ENCODE data around the gene NF2. TPM values are rescaled to one million over a fixed set of nuclear protein-coding genes. Genes with fewer than 3 reads are reported as not detected.
"Not testable (repeated sequence)": the region's sequence is repeated elsewhere in the genome, so short reads cannot be mapped to it uniquely, and the experiment has no call there.

NF2 gene
- 38.5 TPM for total RNA-seq
- long read RNA-seq, full-length matches to known transcripts = 26 of 49 reads
- long read RNA-seq, partial matches to known transcripts = 3 of 49 reads
- long read RNA-seq, other reads (novel, unspliced or antisense) = 20 of 49 reads

DNA sequence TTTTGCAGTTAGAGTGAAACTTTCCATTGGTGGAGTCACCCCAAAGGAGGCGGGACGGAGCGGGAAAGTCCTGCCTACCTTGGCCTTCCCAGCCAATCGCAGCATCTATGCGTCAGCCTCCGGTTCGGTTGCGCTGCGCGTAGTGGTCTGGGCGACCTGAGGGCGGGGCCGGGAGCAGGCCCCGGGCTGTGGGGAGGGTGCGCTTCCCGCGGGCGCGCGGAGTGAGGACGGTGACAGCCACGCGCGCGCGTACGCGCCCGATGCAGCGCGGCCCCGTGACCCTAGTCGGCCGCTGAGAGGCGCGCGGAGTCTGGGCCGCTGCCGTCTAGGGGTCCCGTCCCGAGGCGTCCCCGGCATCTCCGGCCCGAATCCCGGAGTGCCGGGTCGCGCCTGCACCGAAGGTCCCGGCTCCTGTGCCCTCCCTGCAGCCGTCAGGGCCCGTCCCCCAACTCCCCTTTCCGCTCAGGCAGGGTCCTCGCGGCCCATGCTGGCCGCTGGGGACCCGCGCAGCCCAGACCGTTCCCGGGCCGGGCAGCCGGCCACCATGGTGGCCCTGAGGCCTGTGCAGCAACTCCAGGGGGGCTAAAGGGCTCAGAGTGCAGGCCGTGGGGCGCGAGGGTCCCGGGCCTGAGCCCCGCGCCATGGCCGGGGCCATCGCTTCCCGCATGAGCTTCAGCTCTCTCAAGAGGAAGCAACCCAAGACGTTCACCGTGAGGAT lies at the start of gene NF2:
NF2 (plus strand) TSS at position 276 of the 718 bp plus-strand sequence; CDS start at position 642, 366 bp downstream.
- peaks cover 20% of the 10 kb centered on the region for H3K4me1 ChIP-seq
- H3K9me3 ChIP-seq (replicated peaks) = no peaks in the 10 kb centered on the region
- H3K27me3 ChIP-seq (ENCODE audit: low read depth) = no peaks in the 10 kb centered on the region
- intact Hi-C loops (cut with micrococcal nuclease) = no loop called here
- peak; percentile 98 for DNase-seq
- H3K4me3 ChIP-seq = peak within 1 kb of the TSS; percentile 97
- H3K36me3 ChIP-seq = no peaks in the 10 kb centered on the region
- peak within 1 kb of the TSS; percentile 97 for H3K27ac ChIP-seq (replicated peaks)
- TF ChIP-seq, protein P1, sequence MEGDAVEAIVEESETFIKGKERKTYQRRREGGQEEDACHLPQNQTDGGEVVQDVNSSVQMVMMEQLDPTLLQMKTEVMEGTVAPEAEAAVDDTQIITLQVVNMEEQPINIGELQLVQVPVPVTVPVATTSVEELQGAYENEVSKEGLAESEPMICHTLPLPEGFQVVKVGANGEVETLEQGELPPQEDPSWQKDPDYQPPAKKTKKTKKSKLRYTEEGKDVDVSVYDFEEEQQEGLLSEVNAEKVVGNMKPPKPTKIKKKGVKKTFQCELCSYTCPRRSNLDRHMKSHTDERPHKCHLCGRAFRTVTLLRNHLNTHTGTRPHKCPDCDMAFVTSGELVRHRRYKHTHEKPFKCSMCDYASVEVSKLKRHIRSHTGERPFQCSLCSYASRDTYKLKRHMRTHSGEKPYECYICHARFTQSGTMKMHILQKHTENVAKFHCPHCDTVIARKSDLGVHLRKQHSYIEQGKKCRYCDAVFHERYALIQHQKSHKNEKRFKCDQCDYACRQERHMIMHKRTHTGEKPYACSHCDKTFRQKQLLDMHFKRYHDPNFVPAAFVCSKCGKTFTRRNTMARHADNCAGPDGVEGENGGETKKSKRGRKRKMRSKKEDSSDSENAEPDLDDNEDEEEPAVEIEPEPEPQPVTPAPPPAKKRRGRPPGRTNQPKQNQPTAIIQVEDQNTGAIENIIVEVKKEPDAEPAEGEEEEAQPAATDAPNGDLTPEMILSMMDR (IDR thresholded peaks at IDR 0.05; ENCODE audit: borderline replicate concordance) = no peak

GRCh38 chr22:29555065-29555644 lies 48.3 kb upstream of the NF2 start:
- no peaks in the 10 kb centered on the region for H3K27me3 ChIP-seq (ENCODE audit: low read depth)
- DNase-seq = no peak
- H3K27ac ChIP-seq (replicated peaks) = peak overlapping the region; percentile 82
- H3K36me3 ChIP-seq = peaks cover 29% of the 10 kb centered on the region
- H3K9me3 ChIP-seq (replicated peaks) = no peaks in the 10 kb centered on the region
- intact Hi-C loops (cut with micrococcal nuclease) = no loop called here
- no peak overlapping the region for H3K4me3 ChIP-seq
- peaks cover 24% of the 10 kb centered on the region for H3K4me1 ChIP-seq
- TF ChIP-seq, protein P1 (IDR thresholded peaks at IDR 0.05; ENCODE audit: borderline replicate concordance) = no peak

DNA sequence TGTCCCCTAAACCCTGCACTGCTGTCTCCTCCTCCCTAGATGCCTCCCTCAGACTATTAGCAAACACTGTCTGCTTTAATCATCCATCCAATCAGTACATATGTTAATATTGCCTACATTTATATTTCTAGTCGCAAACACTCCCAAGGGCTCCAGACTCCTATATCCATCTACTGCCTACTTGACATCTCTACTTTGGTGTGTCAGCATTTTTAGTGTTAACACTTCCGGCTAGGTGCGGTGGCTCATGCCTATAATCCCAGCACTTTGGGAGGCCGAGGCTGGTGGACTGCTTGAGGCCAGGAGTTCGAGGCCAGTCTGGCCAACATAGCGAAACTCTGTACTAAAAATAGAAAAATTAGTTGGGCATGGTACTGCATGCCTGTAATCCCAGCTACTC lies 44.4 kb upstream of the NF2 start:
- peaks cover 35% of the 10 kb centered on the region for H3K36me3 ChIP-seq
- H3K4me3 ChIP-seq = no peak overlapping the region
- H3K9me3 ChIP-seq (replicated peaks) = no peaks in the 10 kb centered on the region
- no peak for DNase-seq
- H3K4me1 ChIP-seq = peaks cover 24% of the 10 kb centered on the region
- intact Hi-C loops (cut with micrococcal nuclease) = no loop called here
- H3K27ac ChIP-seq (replicated peaks) = no peak overlapping the region
- TF ChIP-seq, protein P1 (IDR thresholded peaks at IDR 0.05; ENCODE audit: borderline replicate concordance) = no peak
- H3K27me3 ChIP-seq (ENCODE audit: low read depth) = no peaks in the 10 kb centered on the region

GRCh38 chr22:29559853-29560252 lies 43.6 kb upstream of the NF2 start:
- peaks cover 35% of the 10 kb centered on the region for H3K36me3 ChIP-seq
- no peak overlapping the region for H3K27ac ChIP-seq (replicated peaks)
- H3K4me1 ChIP-seq = peaks cover 20% of the 10 kb centered on the region
- H3K27me3 ChIP-seq (ENCODE audit: low read depth) = no peaks in the 10 kb centered on the region
- H3K4me3 ChIP-seq = no peak overlapping the region
- intact Hi-C loops (cut with micrococcal nuclease) = no loop called here
- TF ChIP-seq, protein P1 (IDR thresholded peaks at IDR 0.05; ENCODE audit: borderline replicate concordance) = no peak
- no peak for DNase-seq
- no peaks in the 10 kb centered on the region for H3K9me3 ChIP-seq (replicated peaks)

DNA sequence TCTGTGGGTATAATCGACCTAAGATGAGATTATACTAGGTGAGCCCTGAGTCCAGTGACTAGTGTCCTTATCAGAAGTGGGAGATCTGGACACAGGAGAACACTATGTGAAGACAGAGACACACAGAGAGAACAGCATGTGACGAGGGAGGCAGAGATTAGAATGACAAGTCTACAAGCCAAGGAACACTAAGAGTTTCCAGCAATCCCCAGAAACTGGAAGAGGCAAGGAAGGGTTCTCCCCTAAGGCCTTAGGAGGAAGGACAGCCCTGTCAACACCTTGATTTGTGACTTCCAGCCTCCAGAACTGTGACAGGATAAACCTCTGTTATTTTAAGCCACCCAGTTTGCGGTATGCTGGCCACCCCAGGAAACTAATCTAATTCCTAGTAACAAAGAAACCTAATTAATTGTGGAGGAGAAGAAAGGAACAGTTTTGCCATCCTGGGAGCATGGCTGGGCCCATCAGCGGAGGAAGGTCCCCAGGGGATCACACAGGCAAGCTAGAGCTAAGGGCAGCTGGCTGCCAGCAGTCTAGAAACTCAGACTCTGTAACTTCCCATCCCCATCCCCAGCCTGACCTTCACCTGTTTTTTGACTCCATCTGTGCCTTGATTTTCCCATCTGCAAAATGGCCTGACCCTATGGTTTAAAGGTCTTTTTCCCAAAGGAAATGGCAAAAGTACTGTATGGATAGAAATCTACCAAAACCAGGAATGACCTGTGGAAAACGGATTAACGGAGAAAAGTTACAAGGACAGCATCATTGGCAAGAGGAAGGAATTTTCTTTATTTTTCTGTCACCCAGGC lies 39.6 kb upstream of the NF2 start:
- peaks cover 10% of the 10 kb centered on the region for H3K4me1 ChIP-seq
- TF ChIP-seq, protein P1 (IDR thresholded peaks at IDR 0.05; ENCODE audit: borderline replicate concordance) = no peak
- intact Hi-C loops (cut with micrococcal nuclease) = no loop called here
- H3K9me3 ChIP-seq (replicated peaks) = no peaks in the 10 kb centered on the region
- DNase-seq = no peak
- peaks cover 13% of the 10 kb centered on the region for H3K36me3 ChIP-seq
- H3K4me3 ChIP-seq = no peak overlapping the region
- H3K27ac ChIP-seq (replicated peaks) = peak overlapping the region; percentile 59
- no peaks in the 10 kb centered on the region for H3K27me3 ChIP-seq (ENCODE audit: low read depth)

DNA sequence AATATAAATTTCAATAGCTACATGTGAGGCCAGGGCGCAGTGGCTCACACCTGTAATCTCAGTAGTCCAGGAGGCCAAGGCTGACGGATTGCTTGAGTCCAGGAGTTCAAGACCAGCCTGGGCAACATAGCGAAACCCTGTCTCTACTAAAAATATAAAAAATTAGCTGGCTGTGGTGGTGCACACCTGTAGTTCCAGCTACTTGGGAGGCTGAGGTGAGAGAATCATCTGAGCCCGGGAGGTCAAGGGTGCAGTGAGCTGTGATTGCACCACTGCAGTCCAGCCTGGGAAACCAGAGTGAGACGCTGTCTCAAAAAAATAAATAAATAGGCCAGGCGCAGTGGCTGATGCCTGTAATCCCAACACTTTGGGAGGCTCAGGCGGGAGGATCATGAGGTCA lies 36.9 kb upstream of the NF2 start:
- intact Hi-C loops (cut with micrococcal nuclease); H3K9me3 ChIP-seq (replicated peaks): not testable (repeated sequence)

More for the DNA sequence above, 36.9 kb upstream of the NF2 start:
- H3K27me3 ChIP-seq (ENCODE audit: low read depth); H3K27ac ChIP-seq (replicated peaks); DNase-seq; H3K4me1 ChIP-seq; H3K4me3 ChIP-seq: not testable (repeated sequence)
- peaks cover 11% of the 10 kb centered on the region for H3K36me3 ChIP-seq

Measured in left ventricle myocardium inferior (tissue), 1 donor.